Measurements from ENCODE around the gene TIMMDC1. TPM values are rescaled to one million over a fixed set of nuclear protein-coding genes. Genes with fewer than 3 reads are reported as not detected.

The TIMMDC1 gene
- total RNA-seq, 1 donor from 2014 or later = 98.8 TPM

DNA sequence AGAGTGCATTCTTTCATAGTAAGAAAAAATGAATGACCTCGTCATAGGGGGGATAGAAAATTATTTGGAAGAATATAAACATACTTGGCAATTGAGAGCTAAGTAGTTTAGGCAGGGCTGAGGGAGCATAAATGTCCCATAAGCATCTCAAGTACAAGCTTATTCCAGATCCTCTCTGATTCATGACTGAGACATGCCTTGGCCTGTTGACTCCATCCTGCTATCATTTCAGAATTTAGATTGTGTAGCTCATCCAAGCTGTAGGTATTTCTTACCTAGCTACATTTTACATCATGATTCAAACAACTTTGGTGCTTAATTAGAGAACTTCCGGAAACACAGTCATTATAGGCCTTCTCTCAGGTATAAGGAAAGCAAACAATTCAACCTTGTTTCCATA is 17.3 kb upstream of the TIMMDC1 start:
- H3K4me3 Mint-ChIP-seq (ENCODE audit: unreplicated experiment) = no peak overlapping the region
- TF ChIP-seq, protein P1, sequence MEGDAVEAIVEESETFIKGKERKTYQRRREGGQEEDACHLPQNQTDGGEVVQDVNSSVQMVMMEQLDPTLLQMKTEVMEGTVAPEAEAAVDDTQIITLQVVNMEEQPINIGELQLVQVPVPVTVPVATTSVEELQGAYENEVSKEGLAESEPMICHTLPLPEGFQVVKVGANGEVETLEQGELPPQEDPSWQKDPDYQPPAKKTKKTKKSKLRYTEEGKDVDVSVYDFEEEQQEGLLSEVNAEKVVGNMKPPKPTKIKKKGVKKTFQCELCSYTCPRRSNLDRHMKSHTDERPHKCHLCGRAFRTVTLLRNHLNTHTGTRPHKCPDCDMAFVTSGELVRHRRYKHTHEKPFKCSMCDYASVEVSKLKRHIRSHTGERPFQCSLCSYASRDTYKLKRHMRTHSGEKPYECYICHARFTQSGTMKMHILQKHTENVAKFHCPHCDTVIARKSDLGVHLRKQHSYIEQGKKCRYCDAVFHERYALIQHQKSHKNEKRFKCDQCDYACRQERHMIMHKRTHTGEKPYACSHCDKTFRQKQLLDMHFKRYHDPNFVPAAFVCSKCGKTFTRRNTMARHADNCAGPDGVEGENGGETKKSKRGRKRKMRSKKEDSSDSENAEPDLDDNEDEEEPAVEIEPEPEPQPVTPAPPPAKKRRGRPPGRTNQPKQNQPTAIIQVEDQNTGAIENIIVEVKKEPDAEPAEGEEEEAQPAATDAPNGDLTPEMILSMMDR (IDR thresholded peaks at IDR 0.05) = no peak
- no peaks in the 10 kb centered on the region for H3K9me3 Mint-ChIP-seq (ENCODE audit: unreplicated experiment)
- no peaks in the 10 kb centered on the region for H3K4me1 Mint-ChIP-seq (ENCODE audit: unreplicated experiment)
- DNase-seq (ENCODE audit: extremely low spot score, unreplicated experiment) = no peak
- no peaks in the 10 kb centered on the region for H3K27me3 Mint-ChIP-seq (ENCODE audit: unreplicated experiment)
- H3K36me3 Mint-ChIP-seq (ENCODE audit: unreplicated experiment) = peaks cover 36% of the 10 kb centered on the region
- H3K27ac Mint-ChIP-seq (ENCODE audit: unreplicated experiment) = no peak overlapping the region

DNA sequence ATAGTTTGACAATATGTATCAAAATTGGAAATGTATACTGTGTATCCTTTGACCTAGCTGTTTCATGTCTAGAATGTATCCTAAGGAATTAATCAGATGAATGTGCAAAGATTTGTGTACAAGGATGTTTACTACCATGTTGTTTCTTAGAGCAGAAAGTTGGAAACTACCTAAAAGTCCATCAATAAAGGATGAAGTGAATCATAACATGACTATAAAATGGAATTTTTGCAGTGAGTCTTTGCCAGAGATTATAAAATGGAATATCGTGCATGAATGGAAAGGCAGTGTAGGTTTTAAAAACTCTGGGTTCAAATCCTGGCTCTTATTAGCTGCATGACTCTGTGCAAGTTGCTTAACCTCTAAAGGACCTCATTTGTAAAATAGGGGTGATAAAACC is 15.2 kb upstream of the TIMMDC1 start:
- Mint-ChIP-seq H3K4me3 (ENCODE audit: unreplicated experiment) (no peak overlapping the region), H3K9me3 (ENCODE audit: unreplicated experiment) (no peaks in the 10 kb centered on the region), H3K4me1 (ENCODE audit: unreplicated experiment) (no peaks in the 10 kb centered on the region), H3K27me3 (ENCODE audit: unreplicated experiment) (no peaks in the 10 kb centered on the region), H3K36me3 (ENCODE audit: unreplicated experiment) (peaks cover 32% of the 10 kb centered on the region), H3K27ac (ENCODE audit: unreplicated experiment) (no peak overlapping the region)
- no peak for DNase-seq (ENCODE audit: extremely low spot score, unreplicated experiment)
- TF ChIP-seq, protein P1 (IDR thresholded peaks at IDR 0.05) = no peak

DNA sequence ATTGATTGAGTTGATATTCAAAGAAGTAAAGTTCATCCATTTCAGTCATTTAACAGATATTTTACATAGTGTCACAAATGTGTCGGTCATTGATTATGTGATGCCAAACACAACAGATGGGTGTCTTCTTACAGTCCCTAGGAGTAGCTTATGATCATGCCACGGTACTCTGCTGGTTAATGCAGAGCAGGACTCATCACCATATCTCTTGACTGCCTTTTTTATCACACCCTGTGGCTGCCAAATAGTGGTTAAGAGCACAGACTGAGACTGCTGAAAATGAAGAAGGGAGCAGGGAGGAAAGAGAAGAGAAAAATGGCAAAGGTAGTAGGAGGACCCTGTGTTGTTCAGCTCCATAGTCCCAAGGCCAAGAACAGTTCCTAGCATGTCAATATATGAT is 12.8 kb upstream of the TIMMDC1 start:
- H3K4me3 Mint-ChIP-seq (ENCODE audit: unreplicated experiment) = no peak overlapping the region
- no peak for DNase-seq (ENCODE audit: extremely low spot score, unreplicated experiment)

DNA sequence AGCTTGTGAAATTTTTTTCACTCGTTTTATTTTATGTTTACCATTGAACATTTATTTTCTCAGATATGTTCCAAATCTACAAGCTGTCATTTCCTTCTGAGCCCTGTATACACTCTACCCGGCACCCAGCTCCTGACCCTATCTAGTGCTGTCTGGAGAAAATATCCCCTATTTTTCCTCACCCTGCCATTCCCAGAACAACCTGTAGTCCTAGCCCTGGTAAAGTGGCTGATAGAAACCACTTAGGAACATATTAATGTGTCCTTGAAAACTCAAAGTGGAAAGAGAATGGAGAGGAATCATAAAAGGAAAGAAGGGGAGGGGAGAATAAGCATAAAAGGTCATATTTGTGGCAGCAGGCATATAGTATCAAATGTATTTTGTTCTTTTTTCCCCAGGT is 8.2 kb upstream of the TIMMDC1 start:
- Mint-ChIP-seq H3K36me3 (ENCODE audit: unreplicated experiment) (peaks cover 29% of the 10 kb centered on the region), H3K9me3 (ENCODE audit: unreplicated experiment) (no peaks in the 10 kb centered on the region)
- TF ChIP-seq, protein P1 (IDR thresholded peaks at IDR 0.05) = no peak

More for the DNA sequence above, 12.8 kb upstream of the TIMMDC1 start:
- Mint-ChIP-seq H3K27me3 (ENCODE audit: unreplicated experiment) (no peaks in the 10 kb centered on the region), H3K36me3 (ENCODE audit: unreplicated experiment) (peaks cover 29% of the 10 kb centered on the region), H3K9me3 (ENCODE audit: unreplicated experiment) (no peaks in the 10 kb centered on the region), H3K27ac (ENCODE audit: unreplicated experiment) (no peak overlapping the region), H3K4me1 (ENCODE audit: unreplicated experiment) (no peaks in the 10 kb centered on the region)
- TF ChIP-seq, protein P1 (IDR thresholded peaks at IDR 0.05) = no peak

DNA sequence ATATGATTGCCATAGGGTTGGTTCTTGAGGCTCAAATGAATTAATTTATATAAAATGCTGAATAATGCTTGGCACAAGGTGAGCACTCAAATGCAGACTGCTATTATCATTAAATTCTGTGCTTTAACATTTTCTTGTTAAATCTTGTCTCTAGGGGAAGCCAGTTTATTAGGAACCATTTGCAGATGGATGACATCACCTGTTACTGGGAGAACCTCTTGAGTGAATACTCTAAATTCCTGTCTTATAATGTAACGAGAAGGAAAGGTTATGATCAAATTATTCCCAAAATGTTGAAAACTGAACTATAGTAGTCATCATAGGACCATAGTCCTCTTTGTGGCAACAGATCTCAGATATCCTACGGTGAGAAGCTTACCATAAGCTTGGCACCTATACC is 6.2 kb upstream of the TIMMDC1 start:
- Mint-ChIP-seq H3K36me3 (ENCODE audit: unreplicated experiment) (peaks cover 18% of the 10 kb centered on the region), H3K9me3 (ENCODE audit: unreplicated experiment) (no peaks in the 10 kb centered on the region), H3K27ac (ENCODE audit: unreplicated experiment) (no peak overlapping the region), H3K4me1 (ENCODE audit: unreplicated experiment) (peaks cover 4% of the 10 kb centered on the region), H3K4me3 (ENCODE audit: unreplicated experiment) (no peak overlapping the region), H3K27me3 (ENCODE audit: unreplicated experiment) (no peaks in the 10 kb centered on the region)
- TF ChIP-seq, protein P1 (IDR thresholded peaks at IDR 0.05) = no peak
- DNase-seq (ENCODE audit: extremely low spot score, unreplicated experiment) = no peak

More for the DNA sequence above, 8.2 kb upstream of the TIMMDC1 start:
- no peaks in the 10 kb centered on the region for H3K4me1 Mint-ChIP-seq (ENCODE audit: unreplicated experiment)
- H3K27ac Mint-ChIP-seq (ENCODE audit: unreplicated experiment) = no peak overlapping the region
- H3K27me3 Mint-ChIP-seq (ENCODE audit: unreplicated experiment) = no peaks in the 10 kb centered on the region
- no peak overlapping the region for H3K4me3 Mint-ChIP-seq (ENCODE audit: unreplicated experiment)
- no peak for DNase-seq (ENCODE audit: extremely low spot score, unreplicated experiment)
